GM18517 (cell line): Measurements from ENCODE around the gene UBAC1.

ENCODE experiments used
- ATAC-seq: cut with Tn5 transposase; IDR thresholded peaks from one replicate; pipeline ENCODE4 v1.9.1; 2021; ENCODE audit warnings: mild to moderate bottlenecking, moderate library complexity; ENCODE audit not compliant: unreplicated experiment

The UBAC1 gene

DNA sequence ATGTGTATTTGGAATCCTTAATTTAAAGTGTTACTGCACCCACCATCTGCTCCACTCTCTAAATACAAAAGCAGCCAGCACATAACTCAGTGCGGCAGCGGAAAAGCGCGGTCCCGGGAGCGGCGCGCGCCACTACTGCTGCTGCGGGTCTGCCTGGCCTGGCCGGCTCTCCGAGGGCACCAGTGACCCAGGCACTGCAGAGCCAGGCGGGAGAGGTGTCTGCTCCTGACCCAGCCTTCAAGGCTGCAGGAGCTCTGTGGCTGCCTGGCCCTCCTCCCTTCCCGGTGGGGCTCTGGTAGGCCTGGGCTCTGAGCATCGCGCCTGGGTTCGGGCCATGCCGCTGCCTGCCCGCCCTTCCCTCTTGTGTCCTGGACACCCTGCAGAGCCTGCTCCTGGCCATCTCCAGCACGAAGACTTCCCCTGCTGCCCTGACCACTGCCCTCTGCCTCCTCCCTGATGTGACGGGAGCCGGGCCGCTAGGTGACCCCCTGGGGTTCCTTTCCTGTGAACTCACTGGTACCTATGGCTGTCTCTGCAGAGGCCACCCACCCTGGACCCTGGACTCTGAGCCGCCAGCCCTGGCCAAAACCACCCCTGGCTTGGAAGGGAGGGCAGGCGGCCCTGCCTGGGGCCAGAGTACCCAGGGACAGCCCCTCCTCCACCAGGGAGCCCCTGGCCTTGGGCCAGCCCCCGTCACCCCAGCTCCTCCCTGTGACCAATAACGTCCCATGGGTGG lies 32.8 kb upstream of the UBAC1 start:
- ATAC-seq: no peak

GRCh38 chr9:135993409-135993742 lies 32.2 kb upstream of the UBAC1 start:
- no peak for ATAC-seq

DNA sequence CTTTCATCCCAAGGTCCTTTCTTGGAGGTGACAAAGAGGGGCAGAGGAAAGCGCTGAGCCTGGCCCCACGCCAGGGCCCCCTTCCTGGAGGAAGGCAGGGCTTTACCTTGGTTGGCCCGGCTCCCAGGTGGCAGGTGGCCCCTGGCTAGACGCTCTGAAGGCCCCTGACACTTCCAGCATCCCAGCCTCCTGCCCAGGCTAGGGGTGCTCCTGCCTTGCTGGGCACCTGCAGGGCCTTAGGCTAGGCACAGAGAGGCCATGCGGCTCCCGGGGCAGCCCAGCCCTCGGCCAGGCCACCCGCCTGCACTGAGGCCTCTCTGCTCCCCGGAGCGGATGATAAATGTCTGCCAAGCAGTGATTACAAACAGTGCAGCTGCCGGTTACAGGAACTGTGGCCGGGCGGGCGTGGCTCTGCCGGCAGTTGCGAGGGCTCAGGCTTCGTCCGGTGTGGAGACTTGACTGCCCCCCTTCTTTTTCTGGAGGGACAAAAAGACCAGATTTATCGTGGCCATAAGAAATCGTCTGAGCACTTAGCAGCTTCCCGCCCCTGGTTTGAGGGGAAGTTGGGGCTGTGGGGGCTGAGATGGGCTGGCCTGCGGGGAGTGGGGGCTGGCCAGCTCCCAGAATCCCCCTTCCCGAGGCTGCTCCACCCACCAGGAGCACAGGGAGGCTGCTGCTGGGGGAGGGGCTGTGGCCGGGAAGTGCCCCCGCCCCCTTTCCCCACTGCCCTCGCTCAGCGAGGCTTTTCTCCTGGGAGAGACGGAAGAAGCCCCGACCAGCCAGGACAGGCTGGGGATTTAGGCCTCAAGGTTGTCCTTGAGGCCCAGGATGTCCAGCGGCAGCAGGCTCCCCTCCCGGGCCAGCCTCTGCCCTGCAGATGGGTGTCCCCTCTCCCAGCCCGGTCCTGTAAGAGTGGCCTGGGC lies 31.6 kb upstream of the UBAC1 start:
- no peak for ATAC-seq

GRCh38 chr9:135991771-135992170 lies 30.6 kb upstream of the UBAC1 start:
- no peak for ATAC-seq

DNA sequence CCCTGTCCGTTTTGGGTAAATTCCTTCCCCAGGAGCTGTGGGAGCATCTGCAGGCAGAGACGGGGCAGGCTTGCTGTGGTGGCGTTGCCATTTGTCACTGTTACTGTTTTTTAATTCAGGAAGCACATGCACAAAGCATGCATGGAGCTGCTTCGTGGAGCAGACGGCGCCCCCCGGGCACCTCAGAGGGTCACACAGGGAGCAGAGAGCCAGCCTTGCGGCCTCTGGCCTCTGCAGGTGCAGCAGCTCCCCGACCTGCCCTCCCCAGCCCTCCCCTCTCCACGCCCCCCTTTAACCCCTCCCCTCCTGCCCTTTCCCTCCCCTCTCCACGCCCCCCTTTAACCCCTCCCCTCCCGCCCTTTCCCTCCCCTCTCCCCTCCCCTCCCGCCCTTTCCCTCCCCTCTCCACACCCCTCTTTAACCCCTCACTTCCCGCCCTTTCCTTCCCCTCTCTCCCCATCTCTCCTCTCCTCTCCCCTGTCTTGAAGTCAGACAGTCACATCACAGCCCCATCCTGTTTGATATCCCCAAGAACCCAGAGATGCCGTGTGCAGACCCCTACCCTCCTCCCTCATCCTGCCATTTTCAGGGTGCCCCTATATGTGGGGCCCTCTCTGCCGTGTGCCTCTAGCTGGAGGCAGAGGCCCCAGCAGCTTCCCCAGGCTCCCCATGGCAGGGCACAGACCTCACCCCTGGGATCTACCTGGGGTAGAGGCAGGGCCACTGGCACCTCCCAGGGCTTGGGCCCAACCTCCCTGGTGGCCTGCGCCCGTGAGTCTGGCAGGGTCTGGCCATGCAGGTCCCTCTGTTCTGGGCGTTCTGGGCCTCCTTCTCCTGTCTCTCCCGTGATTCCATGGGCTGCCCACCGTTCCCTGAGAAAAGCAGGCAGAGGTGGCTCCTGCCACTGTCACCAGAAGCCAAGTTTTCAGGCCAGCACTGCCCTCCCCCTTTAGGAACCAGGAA lies 29.6 kb upstream of the UBAC1 start:
- no peak for ATAC-seq

- no peak for ATAC-seq
Observed at GRCh38 chr9:135989722-135990467, 28.7 kb upstream of the UBAC1 start.

GRCh38 chr9:135989157-135989556 lies 28.0 kb upstream of the UBAC1 start:
- ATAC-seq: no peak

- ATAC-seq: no peak
Observed at GRCh38 chr9:135988493-135988892, 27.3 kb upstream of the UBAC1 start.

GRCh38 chr9:135987838-135988404 lies 26.7 kb upstream of the UBAC1 start:
- ATAC-seq: no peak

DNA sequence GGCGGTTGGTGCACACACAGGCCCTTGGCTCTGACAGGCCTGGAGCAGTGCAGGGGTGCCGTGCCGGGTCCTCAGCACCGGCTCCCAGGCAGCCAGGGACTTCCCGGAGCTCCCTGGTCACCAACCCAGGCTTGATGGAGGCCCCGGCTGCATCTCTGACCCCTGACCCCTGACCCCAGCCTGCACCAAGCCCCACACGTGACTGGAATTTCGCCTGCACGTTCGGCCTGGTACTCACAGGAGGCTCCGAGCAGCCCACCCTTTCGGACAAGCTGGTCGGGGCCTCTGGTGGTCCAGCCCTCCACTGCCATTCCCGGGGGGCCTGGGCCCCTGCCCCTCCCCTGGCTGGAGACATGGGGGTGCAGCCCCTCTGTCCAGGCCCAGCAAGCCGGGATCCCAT lies 25.4 kb upstream of the UBAC1 start:
- ATAC-seq: no peak

- ATAC-seq: no peak
Observed at GRCh38 chr9:135985889-135986288, 24.7 kb upstream of the UBAC1 start.

GRCh38 chr9:135985459-135985774 lies 24.2 kb upstream of the UBAC1 start:
- ATAC-seq: no peak

DNA sequence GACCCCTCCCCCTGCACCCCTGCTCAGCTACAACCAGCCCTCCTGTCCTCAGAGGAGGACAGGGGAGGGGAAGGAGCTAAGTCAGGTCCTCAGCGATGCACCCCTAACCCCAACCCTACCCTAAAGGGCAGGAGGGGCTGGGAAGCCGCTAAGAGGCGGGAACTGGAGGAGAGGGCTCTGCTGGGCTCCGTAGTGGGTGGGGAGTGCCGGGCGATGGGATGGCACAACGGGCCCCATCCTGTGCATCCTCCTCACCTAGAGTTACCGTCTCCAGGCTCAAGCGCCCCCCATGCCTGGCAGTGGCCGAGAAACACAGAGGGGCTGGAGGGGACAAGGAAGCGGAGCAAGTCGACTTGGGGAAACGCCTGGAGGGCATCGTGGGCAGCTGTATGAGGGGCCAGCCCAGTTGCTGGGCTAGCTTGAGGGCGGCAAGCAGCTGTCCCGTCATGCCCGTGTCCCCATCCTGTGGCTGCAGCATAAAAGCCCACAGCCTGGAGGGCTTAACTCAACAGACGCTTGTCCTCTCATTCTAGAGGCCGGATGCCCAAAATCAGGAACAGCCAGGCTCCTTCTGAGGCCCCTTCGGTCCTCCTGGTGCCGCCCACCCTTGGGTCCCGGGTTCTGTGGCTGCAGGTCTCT lies 23.0 kb upstream of the UBAC1 start:
- no peak for ATAC-seq

DNA sequence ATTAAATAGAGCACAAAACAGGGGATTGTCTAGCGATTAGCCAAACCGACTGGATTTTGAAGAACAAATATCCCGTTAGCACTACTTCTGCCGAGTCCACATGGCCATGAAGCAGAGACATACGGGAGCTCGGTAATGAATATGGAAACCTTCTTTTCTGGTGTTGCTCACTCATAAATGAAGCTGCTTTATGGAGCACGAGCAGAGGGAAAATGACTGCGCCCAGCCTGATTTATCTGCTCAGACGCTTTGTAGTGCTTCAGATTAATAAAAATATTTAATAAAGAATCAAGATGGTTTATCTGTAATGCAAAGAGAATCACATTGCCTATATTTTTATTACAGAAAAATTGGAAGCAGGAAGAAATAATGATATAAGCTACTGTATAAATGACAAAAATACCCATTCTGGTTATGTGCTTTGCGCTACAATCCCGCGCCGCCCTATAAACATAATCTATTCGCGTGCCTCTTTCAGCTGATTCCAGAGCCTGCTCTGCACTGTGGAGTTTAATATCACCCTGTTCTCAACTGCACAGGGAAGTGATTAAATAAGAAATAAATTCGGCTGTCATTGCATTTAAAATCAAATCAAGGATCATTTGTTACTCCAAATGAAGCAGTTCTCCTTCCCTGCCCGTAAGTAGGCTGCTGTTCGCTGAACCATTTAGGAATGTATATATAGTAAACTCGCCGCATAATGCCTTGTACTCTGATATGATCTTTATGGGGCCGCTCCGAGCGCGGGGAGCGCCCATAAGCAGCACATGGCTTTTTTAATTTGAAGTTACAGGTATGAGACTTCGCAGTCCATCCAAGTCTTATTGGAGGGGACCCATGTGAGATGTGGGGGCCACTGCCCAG lies 22.3 kb upstream of the UBAC1 start:
- ATAC-seq: no peak

DNA sequence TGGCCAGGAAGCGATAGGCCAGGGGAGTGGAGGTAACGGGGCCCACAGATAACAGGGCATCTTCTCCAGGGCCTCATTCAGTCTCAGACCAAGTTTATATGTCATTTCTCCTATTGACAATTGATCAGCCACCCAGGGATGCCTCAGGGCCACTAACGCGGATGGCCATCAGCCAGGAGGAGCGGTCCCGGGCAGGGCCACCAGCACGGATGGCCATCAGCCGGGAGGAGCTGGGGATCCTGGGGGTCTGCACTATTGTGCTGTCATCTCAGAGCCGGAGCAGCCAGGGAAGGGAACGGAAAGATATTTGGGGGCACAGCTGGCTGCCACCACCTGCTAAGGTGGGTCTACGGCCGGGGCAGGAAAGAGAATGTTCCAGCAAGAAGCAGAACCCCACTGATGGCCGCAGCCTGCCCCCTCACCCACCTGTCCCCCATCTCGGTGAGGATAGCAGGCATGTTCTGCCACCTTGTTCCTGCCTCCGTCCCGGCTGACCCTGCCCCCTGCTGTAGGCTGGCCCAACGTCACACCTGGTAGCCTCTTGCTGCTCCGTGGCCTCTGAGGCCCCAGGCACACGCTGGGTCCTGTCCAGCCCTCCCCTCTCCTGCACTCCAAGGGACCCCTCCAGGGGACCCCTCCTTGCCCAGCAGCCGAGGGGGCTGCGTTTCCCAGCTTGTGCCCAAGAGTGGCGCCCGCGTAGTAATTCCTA lies 21.5 kb upstream of the UBAC1 start:
- no peak for ATAC-seq

DNA sequence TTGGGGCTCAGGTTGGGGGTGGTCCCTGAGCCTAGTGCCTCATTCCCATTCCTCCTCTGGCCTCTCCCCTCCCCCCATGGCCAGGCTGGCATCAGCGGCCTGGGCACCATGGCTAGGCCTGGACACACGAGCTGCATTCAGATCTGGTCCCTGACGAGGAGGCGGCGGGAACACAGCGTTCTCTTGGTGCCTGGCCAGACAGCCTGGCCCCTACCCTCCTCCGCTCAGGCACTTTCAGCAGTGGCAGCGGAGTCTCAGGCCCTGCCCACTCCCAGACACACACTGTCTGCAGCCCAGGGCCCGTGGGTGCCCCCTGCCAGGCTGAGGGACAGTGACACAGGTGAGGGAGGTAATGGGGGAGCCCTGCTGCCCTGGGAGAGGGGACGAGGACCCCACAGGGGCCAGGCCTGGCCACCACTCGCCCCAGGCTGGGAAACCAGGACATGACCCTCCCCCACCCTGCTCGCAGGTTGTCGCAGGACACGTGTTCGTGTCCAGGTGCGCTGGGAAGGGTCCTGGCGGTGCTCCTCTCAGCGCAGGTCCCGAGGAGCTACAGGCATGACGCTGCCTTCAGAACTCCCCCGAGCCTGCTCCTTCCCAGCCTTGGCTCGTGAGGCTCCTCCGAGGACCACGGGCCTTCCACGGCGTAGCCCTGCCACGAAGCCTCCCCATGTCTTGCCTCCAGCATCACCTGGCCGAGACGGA lies 19.9 kb upstream of the UBAC1 start:
- no peak for ATAC-seq

GRCh38 chr9:135979547-135980166 lies 18.5 kb upstream of the UBAC1 start:
- no peak for ATAC-seq
